K562 (cell line): ENCODE measurements around the gene MTO1. TPM values are rescaled to one million over a fixed set of nuclear protein-coding genes. Genes with fewer than 3 reads are reported as not detected.

Experiments
- ARID4B ChIP-seq: sonication (generic); formaldehyde crosslinking; IDR thresholded peaks from 2 replicates; pipeline ENCODE4 v1.8.0; 2022; ENCODE audit warnings: mild to moderate bottlenecking, missing genetic modification reagents
- CGGBP1 ChIP-seq: fragments of 250-450 bp; sonication (Bioruptor Pico); IDR thresholded peaks from 2 replicates; pipeline ENCODE4 v1.9.0; 2021; ENCODE audit warnings: mild to moderate bottlenecking
- DACH1 ChIP-seq: fragments of 450-650 bp; IDR thresholded peaks from 2 replicates; pipeline ENCODE4 v1.6.1; 2018; ENCODE audit not compliant: partially characterized antibody
- HMGXB4 ChIP-seq: sonication (generic); formaldehyde crosslinking; IDR thresholded peaks from 2 replicates; pipeline ENCODE4 v1.8.1; 2023; ENCODE audit warnings: mild to moderate bottlenecking, missing genetic modification reagents
- MYNN ChIP-seq, 2 experiments: sonication (generic); formaldehyde crosslinking in 1 of 2; IDR thresholded peaks; 2 replicates each; pipeline versions ENCODE4 v1.5.0 to v1.6.1; 2016 to 2020; ENCODE audit warnings: antibody characterized with exemption in 1 of 2, missing genetic modification reagents in 1 of 2
- NCOA4 ChIP-seq: fragments of 450-650 bp; IDR thresholded peaks from 2 replicates; pipeline ENCODE4 v1.6.1; 2018; ENCODE audit warnings: mild to moderate bottlenecking; ENCODE audit not compliant: partially characterized antibody
- NR0B1 ChIP-seq: fragments of 450-650 bp; IDR thresholded peaks from one replicate; pipeline ENCODE4 v1.6.1; 2018; ENCODE audit warnings: mild to moderate bottlenecking, moderate library complexity; ENCODE audit not compliant: partially characterized antibody
- NRF1 ChIP-seq, 2 experiments: fragments of 450-650 bp; IDR thresholded peaks in 1 of 2; conservative IDR thresholded peaks in 1 of 2; 2 replicates each; pipeline ENCODE4 v1.6.1; 2014; ENCODE audit warnings: mild to moderate bottlenecking in 2 of 2
- RBBP5 ChIP-seq: fragments of 200-600 bp; sonication (generic); IDR thresholded peaks from 2 replicates; pipeline ENCODE4 v1.6.1; 2012; ENCODE audit warnings: borderline replicate concordance, mild to moderate bottlenecking, low read length, control low read depth, inconsistent platforms; ENCODE audit not compliant: insufficient read depth, poor library complexity, severe bottlenecking
- SMARCE1 ChIP-seq: fragments of 450-650 bp; IDR thresholded peaks from 2 replicates; pipeline ENCODE4 v1.7.1; 2016; ENCODE audit warnings: mild to moderate bottlenecking
- ZHX1 ChIP-seq: fragments of 150-350 bp; conservative IDR thresholded peaks from 2 replicates; pipeline ENCODE4 v1.6.1; 2014; ENCODE audit warnings: low read length
- ZNF197 ChIP-seq: fragments of 200-800 bp; sonication (Bioruptor generic); IDR thresholded peaks from 2 replicates; pipeline ENCODE4 v1.6.1; 2016; ENCODE audit warnings: low read depth, missing genetic modification characterization, missing compliant biosample characterization
- ZNF445 ChIP-seq: fragments of 250-450 bp; sonication (Bioruptor Pico); IDR thresholded peaks from 2 replicates; pipeline ENCODE4 v1.4.0; 2020; ENCODE audit warnings: low read depth, mild to moderate bottlenecking, moderate library complexity
- polyA plus RNA-seq, 8 experiments: library from polyadenylated mRNA; depleted of rRNA in 4 of 8; stranded (reverse) in 5 of 8; unstranded in 3 of 8; fragments of >200 nt; fragmentation: Nextera tagmentation in 2 of 8; fragmentation: Illumina TruSeq in 1 of 8; extraction: Ambion mirVana in 2 of 8; extraction: Trizol in 1 of 8; gene quantifications; 2 replicates each; pipeline versions ENCODE4 v1.2.1 to v1.2.3, GENCODE V29; 2011 to 2014; ENCODE audit warnings: inconsistent platforms in 1 of 8, missing spikeins in 1 of 8
- total RNA-seq, 7 experiments: library from RNA; depleted of rRNA in 6 of 7; stranded (reverse); fragments of >200 nt in 6 of 7; fragmentation: Illumina TruSeq in 2 of 7; extraction: Trizol in 2 of 7; gene quantifications; 2 replicates each; pipeline versions ENCODE4 v1.2.1 to v1.2.3, GENCODE V29; 2011 to 2021; ENCODE audit warnings: low replicate concordance in 1 of 7

The MTO1 gene
- total and polyA plus RNA-seq, 9 of the 15 experiments (the other 6 are each of a cell fraction or from before 2014, with no cell fraction given) = 33.4 to 62.3 (median 50.6) TPM

GRCh38 chr6:73523434-73524123, 62.0 kb downstream of the MTO1 start (continued):
- TF ChIP-seq ZHX1 (no peak), RBBP5 (peak; percentile 90), MYNN (IDR thresholded peaks at IDR 0.05) (no peak), MYNN (CRISPR knock-in tag; IDR thresholded peaks at IDR 0.05) (no peak), ZNF445 (no peak), NCOA4 (no peak), DACH1 (peak; percentile 92), SMARCE1 (0 out of 2 replicates have a peak, but pooled peaks have one; percentile 5), ARID4B (CRISPR knock-in tag) (peak; percentile 96), ZNF197 (CRISPR knock-in tag) (no peak; the same call in 1 of the 2 replicates), HMGXB4 (no peak), NRF1 (conservative IDR thresholded peaks at IDR 0.05 in 1 of 2, IDR thresholded peaks at IDR 0.05 in 1 of 2) (peak; percentile 56 to 64; a peak in 3 of 4 replicates), CGGBP1 (CRISPR knock-in tag) (no peak), NR0B1 (no peak)
